BLaER1 (cell line): ENCODE measurements around the gene MRLN.
"Not testable (repeated sequence)": the region's sequence is repeated elsewhere in the genome, so short reads cannot be mapped to it uniquely, and the experiment has no call there.

ENCODE experiments used
- H3K27ac ChIP-seq: shearing (Covaris generic); formaldehyde crosslinking; 2 replicates; pipeline ENCODE4 v1.8.1; 2022
- H3K27me3 ChIP-seq: shearing (Covaris generic); formaldehyde crosslinking; 2 replicates; pipeline ENCODE4 v1.8.1; 2022
- H3K36me3 ChIP-seq: shearing (Covaris generic); formaldehyde crosslinking; 2 replicates; pipeline ENCODE4 v1.8.1; 2022
- H3K4me1 ChIP-seq: shearing (Covaris generic); formaldehyde crosslinking; 2 replicates; pipeline ENCODE4 v1.8.1; 2022
- H3K4me2 ChIP-seq: shearing (Covaris generic); formaldehyde crosslinking; 2 replicates; pipeline ENCODE4 v1.8.1; 2022
- H3K4me3 ChIP-seq: shearing (Covaris generic); formaldehyde crosslinking; 2 replicates; pipeline ENCODE4 v1.8.1; 2022
- H3K9ac ChIP-seq: shearing (Covaris generic); formaldehyde crosslinking; 2 replicates; pipeline ENCODE4 v1.8.1; 2022
- H3K9me3 ChIP-seq: shearing (Covaris generic); formaldehyde crosslinking; 2 replicates; pipeline ENCODE4 v1.8.1; 2022
- H4K20me1 ChIP-seq: shearing (Covaris generic); formaldehyde crosslinking; 2 replicates; pipeline ENCODE4 v1.8.1; 2022
- Cebpa-rat ChIP-seq: shearing (Covaris generic); IDR thresholded peaks from 2 replicates; pipeline ENCODE4 v1.8.1; 2022

The MRLN gene

DNA sequence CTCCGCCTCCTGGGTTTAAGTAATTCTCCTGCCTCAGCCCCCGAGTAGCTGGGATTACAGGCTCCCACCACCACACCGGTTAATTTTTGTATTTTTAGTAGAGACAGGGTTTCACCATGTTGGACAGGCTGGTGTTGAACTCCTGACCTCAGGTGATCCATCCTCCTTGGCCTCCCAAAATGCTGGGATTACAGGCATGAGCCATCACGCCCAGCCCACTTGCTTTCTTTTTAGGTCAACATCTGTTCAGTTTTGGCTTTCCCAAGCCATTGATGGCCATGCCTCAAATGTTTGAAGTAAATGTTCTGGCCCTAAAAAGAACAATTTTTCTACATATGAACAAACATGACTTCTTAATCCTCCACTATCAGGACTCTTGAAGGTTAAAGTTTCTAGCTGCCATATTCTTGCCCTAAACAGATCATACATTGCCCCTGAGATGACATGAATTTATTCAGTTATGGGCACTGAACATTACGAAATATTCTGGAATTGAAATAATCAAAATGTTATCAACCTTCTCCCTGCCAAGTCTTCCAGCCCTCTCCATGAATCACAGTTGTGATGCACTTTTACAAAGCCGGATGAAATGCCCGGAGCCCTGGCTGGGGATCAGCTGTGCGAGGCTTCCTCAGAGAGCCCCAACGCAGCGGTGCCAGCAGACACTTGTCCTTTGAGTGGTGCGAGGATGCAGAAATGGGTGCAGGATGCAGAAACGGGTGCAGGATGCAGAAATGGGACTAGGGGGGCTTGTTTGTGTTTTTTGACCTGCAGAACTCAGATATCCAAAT, 2.9 kb downstream of the MRLN start:
- Histone ChIP-seq H4K20me1 (no peaks in the 10 kb centered on the region), H3K27me3 (no peaks in the 10 kb centered on the region), H3K27ac (no peak overlapping the region), H3K4me2 (no peak overlapping the region), H3K4me1 (no peaks in the 10 kb centered on the region), H3K36me3 (no peaks in the 10 kb centered on the region), H3K9me3 (no peaks in the 10 kb centered on the region), H3K4me3 (no peak overlapping the region), H3K9ac (no peak overlapping the region)
- TF ChIP-seq Cebpa-rat, result no peak

DNA sequence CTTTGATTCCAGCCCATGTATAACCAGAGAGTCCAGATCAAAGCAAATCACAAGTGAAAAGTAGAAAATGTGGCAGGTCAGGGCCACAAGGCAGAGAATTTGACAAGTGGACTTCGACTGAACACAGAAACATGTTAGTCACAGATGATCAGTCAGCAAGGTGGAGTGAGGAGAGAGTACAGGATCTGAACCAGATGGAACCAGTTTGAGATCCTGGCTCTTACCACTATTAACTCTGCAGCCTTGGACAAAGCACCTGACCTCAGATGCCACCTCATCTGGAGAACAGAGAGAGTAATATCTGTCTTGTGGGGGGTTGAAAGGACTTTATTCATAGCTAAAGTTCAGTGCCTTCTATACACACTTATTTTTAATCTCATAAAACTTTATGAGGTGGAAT, 4.4 kb downstream of the MRLN start:
- Histone ChIP-seq H3K4me1 (no peaks in the 10 kb centered on the region), H3K4me3 (no peak overlapping the region), H3K4me2 (no peak overlapping the region), H3K27me3 (no peaks in the 10 kb centered on the region), H4K20me1 (no peaks in the 10 kb centered on the region), H3K9ac (no peak overlapping the region), H3K9me3 (peaks cover 8% of the 10 kb centered on the region), H3K27ac (no peak overlapping the region), H3K36me3 (no peaks in the 10 kb centered on the region)
- no peak for TF ChIP-seq Cebpa-rat

DNA sequence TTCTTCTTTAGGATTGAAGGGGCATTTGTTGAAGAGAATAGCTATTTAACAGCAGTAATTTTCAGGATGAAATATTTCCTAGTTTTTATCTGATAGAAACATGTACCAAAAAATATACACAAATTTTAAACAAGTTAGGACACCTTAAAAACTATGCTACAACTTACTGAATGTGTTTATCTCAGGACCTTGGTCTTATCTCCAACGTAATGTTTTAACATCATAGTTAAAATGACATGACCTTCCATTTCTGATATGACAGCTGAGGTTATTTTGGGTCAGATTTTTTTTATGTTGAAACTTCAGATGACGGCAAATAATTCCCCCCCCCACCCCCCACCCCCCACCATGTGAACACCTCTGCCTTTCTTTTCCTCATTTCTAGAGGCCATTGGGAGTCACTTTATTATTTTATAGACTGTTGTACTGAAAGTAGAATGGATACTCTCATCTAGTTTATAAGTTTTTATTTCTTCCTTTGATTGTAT, 8.0 kb downstream of the MRLN start:
- H3K9ac ChIP-seq, result no peak overlapping the region
- H3K36me3 ChIP-seq, result no peaks in the 10 kb centered on the region

DNA sequence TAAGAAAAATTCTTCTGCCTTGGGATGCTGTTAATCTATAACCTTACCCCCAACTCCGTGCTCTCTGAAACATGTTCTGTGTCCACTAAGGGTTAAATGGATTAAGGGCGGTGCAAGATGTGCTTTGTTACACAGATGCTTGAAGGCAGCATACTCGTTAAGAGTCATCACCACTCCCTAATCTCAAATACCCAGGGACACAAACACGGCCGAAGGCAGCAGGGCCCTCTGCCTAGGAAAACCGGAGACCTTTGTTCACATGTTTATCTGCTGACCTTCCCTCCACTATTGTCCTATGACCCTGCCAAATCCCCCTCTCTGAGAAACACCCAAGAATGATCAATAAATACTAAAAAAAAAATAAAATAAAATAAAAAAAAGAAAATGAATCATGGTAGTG, 8.5 kb downstream of the MRLN start:
- H4K20me1 ChIP-seq, H3K4me2 ChIP-seq, H3K27ac ChIP-seq, H3K4me1 ChIP-seq, H3K9ac ChIP-seq, H3K36me3 ChIP-seq, H3K4me3 ChIP-seq, H3K27me3 ChIP-seq: not testable (repeated sequence)
- peaks cover 22% of the 10 kb centered on the region for H3K9me3 ChIP-seq

More for the DNA sequence above, 8.0 kb downstream of the MRLN start:
- Histone ChIP-seq H3K4me1 (no peaks in the 10 kb centered on the region), H3K4me2 (no peak overlapping the region), H3K27ac (no peak overlapping the region), H3K4me3 (no peak overlapping the region), H4K20me1 (no peaks in the 10 kb centered on the region), H3K27me3 (no peaks in the 10 kb centered on the region), H3K9me3 (peaks cover 22% of the 10 kb centered on the region)
- no peak for TF ChIP-seq Cebpa-rat

DNA sequence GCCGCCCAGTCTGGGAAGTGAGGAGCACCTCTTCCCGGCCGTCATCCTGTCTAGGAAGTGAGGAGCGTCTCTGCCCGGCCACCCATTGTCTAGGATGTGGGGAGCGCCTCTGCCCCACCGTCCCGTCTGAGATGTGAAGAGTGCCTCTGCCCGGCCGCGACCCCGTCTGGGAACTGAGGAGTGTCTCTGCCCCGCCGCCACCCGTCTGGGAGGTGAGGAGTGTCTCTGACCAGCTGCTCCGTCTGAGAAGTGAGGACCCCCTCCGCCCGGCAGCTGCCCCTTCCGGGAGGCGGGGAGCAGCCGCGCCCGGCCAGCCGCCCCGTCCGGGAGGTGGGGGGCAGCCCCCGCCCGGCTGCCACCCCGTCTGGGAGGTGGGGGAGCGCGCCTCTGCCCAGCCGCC, 9.1 kb downstream of the MRLN start:
- not testable (repeated sequence) for H3K4me3 ChIP-seq, H3K27me3 ChIP-seq, H3K4me1 ChIP-seq, H3K36me3 ChIP-seq, H3K27ac ChIP-seq, H3K9ac ChIP-seq, H3K4me2 ChIP-seq, H4K20me1 ChIP-seq
- peaks cover 22% of the 10 kb centered on the region for H3K9me3 ChIP-seq

DNA sequence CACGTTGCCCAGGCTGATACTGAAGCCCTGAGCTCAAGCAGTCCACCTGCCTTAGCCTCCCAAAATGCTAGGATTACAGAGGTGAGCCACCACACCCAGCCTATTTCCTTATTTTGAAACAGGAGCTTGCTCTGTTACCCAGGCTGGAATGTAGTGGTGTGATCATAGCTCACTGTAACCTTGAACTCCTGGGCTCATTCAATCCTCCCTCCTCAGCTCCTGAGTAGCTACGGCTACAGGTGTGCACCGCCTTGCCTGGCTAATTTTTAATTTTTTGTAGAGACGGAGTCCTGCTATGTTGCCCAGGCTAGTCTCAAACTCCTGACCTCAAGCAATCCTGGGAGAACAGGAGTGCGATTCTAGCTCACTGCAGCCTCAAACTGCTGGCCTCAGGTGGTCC, 11.7 kb downstream of the MRLN start:
- H3K27me3 ChIP-seq, result no peaks in the 10 kb centered on the region
- H3K4me2 ChIP-seq, result no peak overlapping the region
- no peaks in the 10 kb centered on the region for H3K4me1 ChIP-seq
- no peak overlapping the region for H3K27ac ChIP-seq
- no peaks in the 10 kb centered on the region for H4K20me1 ChIP-seq
- no peak overlapping the region for H3K4me3 ChIP-seq
- H3K9ac ChIP-seq, result no peak overlapping the region
- peaks cover 22% of the 10 kb centered on the region for H3K9me3 ChIP-seq
- no peak for TF ChIP-seq Cebpa-rat
- no peaks in the 10 kb centered on the region for H3K36me3 ChIP-seq

DNA sequence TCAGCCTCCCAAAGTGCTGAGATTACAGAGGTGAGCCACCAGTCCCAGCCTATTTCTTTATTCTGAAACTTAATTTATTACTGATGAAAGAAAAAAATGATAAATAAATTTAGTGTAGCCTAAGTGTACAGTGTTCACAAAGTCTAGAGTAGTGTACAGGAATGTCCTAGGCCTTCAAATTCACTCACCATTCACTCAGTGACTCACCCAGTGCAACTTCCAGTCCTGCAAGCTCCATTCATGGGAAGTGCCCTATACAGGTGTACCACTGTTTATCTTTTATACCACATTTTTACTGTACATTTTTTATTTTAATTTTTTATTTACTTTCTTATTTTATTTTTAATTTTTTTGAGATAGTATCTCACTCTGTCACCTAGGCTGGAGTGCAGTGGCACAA, 12.2 kb downstream of the MRLN start:
- Histone ChIP-seq H3K9me3 (peaks cover 22% of the 10 kb centered on the region), H3K4me3 (no peak overlapping the region), H3K27ac (no peak overlapping the region), H3K36me3 (no peaks in the 10 kb centered on the region), H3K27me3 (no peaks in the 10 kb centered on the region), H3K4me2 (no peak overlapping the region), H4K20me1 (no peaks in the 10 kb centered on the region), H3K9ac (no peak overlapping the region), H3K4me1 (no peaks in the 10 kb centered on the region)
- TF ChIP-seq Cebpa-rat, result no peak

DNA sequence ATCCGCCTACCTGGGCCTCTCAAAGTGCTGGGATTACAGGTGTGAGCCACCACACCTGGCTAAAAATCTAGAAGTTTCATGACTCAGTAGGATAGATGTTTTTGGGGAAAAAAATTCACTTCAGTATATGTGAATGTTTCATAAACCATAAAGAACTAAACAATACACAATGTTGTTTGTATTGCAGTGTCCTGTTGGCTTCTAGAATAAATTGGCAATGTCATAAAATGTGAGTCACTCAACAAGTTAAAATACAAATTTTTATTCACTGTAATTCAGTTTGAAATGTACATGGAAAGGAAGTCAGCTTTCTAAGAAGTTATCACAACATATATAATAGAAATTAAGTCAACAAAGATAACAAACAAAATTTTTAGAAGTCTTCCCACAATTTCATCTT, 16.5 kb downstream of the MRLN start:
- no peaks in the 10 kb centered on the region for H4K20me1 ChIP-seq
- H3K36me3 ChIP-seq, result no peaks in the 10 kb centered on the region
- no peaks in the 10 kb centered on the region for H3K4me1 ChIP-seq
- no peaks in the 10 kb centered on the region for H3K9me3 ChIP-seq
- no peak overlapping the region for H3K27ac ChIP-seq
- H3K27me3 ChIP-seq, result no peaks in the 10 kb centered on the region
- H3K9ac ChIP-seq, result no peak overlapping the region
- no peak overlapping the region for H3K4me3 ChIP-seq
- no peak for TF ChIP-seq Cebpa-rat
- H3K4me2 ChIP-seq, result no peak overlapping the region

DNA sequence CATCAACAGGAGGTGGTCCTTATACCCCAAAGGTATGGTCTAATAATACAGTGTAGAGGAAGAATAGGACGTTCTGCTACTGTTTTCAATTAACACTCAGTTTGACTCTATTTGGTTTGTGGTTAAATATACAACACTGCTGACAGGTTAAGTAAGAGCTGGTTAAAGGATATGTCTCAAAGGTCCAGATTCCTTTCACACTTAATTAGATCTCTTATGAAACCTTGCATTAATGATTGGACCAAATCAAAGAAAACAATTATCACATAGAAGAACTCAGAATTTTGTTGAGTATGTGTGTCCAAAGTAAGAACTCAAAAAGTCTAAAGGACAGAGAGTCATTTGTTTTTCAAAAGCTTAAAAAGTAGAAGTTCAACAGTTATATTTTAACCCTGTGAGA, 18.0 kb downstream of the MRLN start:
- Histone ChIP-seq H3K27me3 (no peaks in the 10 kb centered on the region), H4K20me1 (no peaks in the 10 kb centered on the region), H3K9me3 (no peaks in the 10 kb centered on the region), H3K36me3 (no peaks in the 10 kb centered on the region), H3K4me3 (no peak overlapping the region), H3K27ac (no peak overlapping the region), H3K9ac (no peak overlapping the region), H3K4me1 (no peaks in the 10 kb centered on the region), H3K4me2 (no peak overlapping the region)
- no peak for TF ChIP-seq Cebpa-rat

DNA sequence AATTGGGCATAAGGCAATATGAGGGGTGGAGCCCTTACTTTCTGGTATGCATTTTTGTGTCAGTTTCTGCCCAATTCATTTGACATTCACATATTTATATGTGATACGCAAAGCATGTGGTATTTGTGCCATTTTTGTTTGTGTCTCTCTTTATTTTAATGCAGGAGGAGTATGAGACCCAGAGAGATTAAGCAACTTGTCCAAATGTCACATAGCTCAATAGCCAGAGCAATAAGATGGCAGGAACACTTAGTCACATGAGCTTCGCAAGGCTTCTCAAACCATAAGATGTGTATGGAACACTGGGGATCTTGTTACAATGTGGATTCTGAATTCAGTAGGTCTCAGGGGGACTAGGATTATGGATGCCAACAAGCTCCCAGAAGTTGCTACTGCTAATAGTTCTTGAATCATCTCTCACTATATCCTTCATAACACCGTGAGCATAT, 19.2 kb downstream of the MRLN start:
- Histone ChIP-seq H4K20me1 (no peaks in the 10 kb centered on the region), H3K4me1 (no peaks in the 10 kb centered on the region), H3K9me3 (no peaks in the 10 kb centered on the region), H3K36me3 (no peaks in the 10 kb centered on the region), H3K4me2 (no peak overlapping the region), H3K27ac (no peak overlapping the region), H3K4me3 (no peak overlapping the region), H3K27me3 (no peaks in the 10 kb centered on the region), H3K9ac (no peak overlapping the region)
- no peak for TF ChIP-seq Cebpa-rat

DNA sequence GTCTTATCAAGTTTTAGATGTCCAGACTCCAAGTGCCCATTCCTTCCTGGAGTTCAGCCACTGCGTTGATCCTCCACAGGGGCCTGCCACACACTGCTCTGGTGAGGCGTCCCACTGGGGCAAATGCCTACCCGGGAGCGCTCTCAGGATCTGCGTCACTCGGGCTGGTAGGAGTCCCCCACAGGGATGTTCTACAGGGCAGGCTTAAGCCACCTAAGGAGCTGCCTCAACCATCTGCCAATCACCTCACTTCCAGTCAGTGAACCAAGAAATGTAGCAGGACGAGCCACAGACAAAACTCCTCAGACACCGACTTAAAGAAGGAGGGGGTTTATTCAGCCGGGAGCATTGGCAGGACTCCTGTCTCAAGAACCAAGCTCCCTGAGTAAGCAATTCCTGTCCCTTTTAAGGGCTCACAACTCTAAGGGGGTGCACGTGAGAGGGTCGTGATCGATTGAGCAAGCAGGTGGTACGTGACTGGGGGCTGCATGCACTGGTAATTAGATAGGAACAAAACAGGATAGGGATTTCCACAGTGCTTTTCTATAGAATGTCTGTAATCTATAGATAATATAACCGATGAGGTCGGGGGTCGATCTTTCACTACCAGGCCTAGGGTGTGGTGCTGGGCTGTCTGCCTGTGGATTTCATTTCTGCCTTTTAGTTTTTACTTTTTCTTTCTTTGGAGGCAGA, 19.8 kb downstream of the MRLN start:
- not testable (repeated sequence) for H3K4me1 ChIP-seq, H3K9ac ChIP-seq, H3K27ac ChIP-seq, H3K4me3 ChIP-seq, H3K4me2 ChIP-seq, H4K20me1 ChIP-seq, H3K36me3 ChIP-seq, H3K9me3 ChIP-seq, H3K27me3 ChIP-seq

DNA sequence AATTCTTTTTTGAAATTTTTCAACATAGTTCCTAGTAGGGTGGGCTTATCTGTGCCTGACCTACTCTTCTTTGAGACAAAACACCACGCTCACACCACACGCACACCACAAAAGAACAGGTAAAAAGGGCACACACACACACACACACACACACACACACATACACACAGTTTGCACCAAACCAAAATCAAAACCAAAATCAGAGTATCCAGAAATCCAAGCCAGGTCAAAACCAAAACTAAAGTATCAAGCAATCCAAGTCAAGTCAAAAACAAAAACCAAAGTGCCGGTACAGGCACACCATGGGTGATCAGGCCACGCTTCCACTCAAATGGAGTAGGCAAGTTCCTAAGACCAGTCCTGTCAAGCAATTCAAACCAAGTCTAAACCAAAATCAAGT, 20.4 kb downstream of the MRLN start:
- H3K4me1 ChIP-seq, H3K27me3 ChIP-seq, H4K20me1 ChIP-seq, H3K27ac ChIP-seq, H3K4me3 ChIP-seq, H3K36me3 ChIP-seq, H3K4me2 ChIP-seq, H3K9ac ChIP-seq, H3K9me3 ChIP-seq: not testable (repeated sequence)

DNA sequence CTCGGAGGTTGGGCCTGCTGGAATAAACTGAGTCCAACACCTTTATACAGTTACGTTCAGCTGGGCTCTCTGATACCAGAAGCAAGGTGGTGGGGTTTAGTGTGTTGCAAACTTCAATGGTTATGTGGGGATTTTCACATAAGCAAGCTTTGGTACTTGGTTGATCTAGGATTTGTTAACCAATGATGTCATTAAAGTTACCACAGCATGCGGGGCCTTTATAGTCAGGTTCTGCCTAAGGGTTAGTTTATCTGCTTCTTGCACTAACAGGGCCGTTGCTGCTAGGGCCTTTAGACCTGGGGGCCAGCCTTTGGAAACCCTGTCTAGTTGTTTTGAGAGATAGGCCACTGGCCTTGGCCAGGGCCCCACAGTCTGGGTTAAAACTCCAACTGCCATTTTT, 24.1 kb downstream of the MRLN start:
- H3K4me1 ChIP-seq, H3K27ac ChIP-seq, H3K4me2 ChIP-seq, H4K20me1 ChIP-seq, H3K9ac ChIP-seq, H3K9me3 ChIP-seq, H3K27me3 ChIP-seq, H3K4me3 ChIP-seq, H3K36me3 ChIP-seq: not testable (repeated sequence)
